H1 (cell line): ENCODE measurements around the gene LMAN1L. TPM values are rescaled to one million over a fixed set of nuclear protein-coding genes. Genes with fewer than 3 reads are reported as not detected.
A peak's percentile ranks its signal among the peaks of the same experiment; 100 is the strongest.

ENCODE experiments used
- CTCF ChIA-PET: fragments of 300-600 bp; sonication (Branson Sonifier 250); formaldehyde crosslinking; loops from one replicate; lab custom pipeline; 2021; ENCODE audit not compliant: partially characterized antibody; lab: Charles Lee
- POLR2A ChIA-PET: fragments of 300-600 bp; sonication (Branson Sonifier 250); formaldehyde crosslinking; loops from one replicate; lab custom pipeline; 2021; ENCODE audit warnings: inconsistent platforms; ENCODE audit not compliant: partially characterized antibody; lab: Charles Lee
- DNase-seq, 2 experiments: peaks; one replicate each; pipeline versions ENCODE4 v3.0.0 to v3.0.0-alpha.2; 2010 to 2022; ENCODE audit warnings: low spot score in 2 of 2, low read depth in 1 of 2, mixed read lengths in 1 of 2
- FAIRE-seq: peaks from 2 replicates; lab custom pipeline; 2011; peaks lifted over from hg19 to GRCh38; lab: Jason Lieb, UNC
- H2AFZ ChIP-seq: 2 replicates; pipeline ENCODE4 v1.8.1; 2012; ENCODE audit warnings: low read length, inconsistent platforms
- H2AK5ac ChIP-seq: 2 replicates; pipeline ENCODE4 v1.6.1; 2013; ENCODE audit warnings: low read depth, low read length
- H2BK120ac ChIP-seq: replicated peaks from 2 replicates; pipeline ENCODE3; 2013; ENCODE audit warnings: low read depth, low read length, inconsistent platforms
- H2BK12ac ChIP-seq: 2 replicates; pipeline ENCODE4 v1.6.1; 2013; ENCODE audit warnings: low read depth, low read length
- H2BK15ac ChIP-seq: 2 replicates; pipeline ENCODE4 v1.6.1; 2013; ENCODE audit warnings: low read length
- H2BK20ac ChIP-seq: 2 replicates; pipeline ENCODE4 v1.6.1; 2013; ENCODE audit warnings: low read length
- H2BK5ac ChIP-seq: 2 replicates; pipeline ENCODE4 v1.6.1; 2013; ENCODE audit warnings: low read depth, low read length
- H3K14ac ChIP-seq: 2 replicates; pipeline ENCODE4 v1.6.1; 2013; ENCODE audit warnings: inconsistent platforms; ENCODE audit not compliant: insufficient read length
- H3K18ac ChIP-seq: 2 replicates; pipeline ENCODE4 v1.6.1; 2013; ENCODE audit warnings: low read length; ENCODE audit errors: extremely low read depth
- H3K23ac ChIP-seq: 2 replicates; pipeline ENCODE4 v1.6.1; 2013; ENCODE audit warnings: inconsistent platforms; ENCODE audit not compliant: insufficient read length
- H3K23me2 ChIP-seq: 2 replicates; pipeline ENCODE4 v1.6.1; 2013; ENCODE audit warnings: low read depth, low read length
- H3K27ac ChIP-seq: 2 replicates; pipeline ENCODE4 v1.6.1; 2011; ENCODE audit warnings: low read depth, low read length, inconsistent platforms
- H3K27me3 ChIP-seq, 4 experiments: replicated peaks in 1 of 4; 1 replicate in 1 of 4; 2 replicates in 3 of 4; pipeline versions ENCODE4 v1.6.1 to v1.8.1; 2011 to 2013; ENCODE audit warnings: low read length in 3 of 4, mild to moderate bottlenecking in 3 of 4, inconsistent platforms in 2 of 4, mixed read lengths in 2 of 4, moderate library complexity in 1 of 4; ENCODE audit not compliant: control insufficient read depth in 3 of 4, insufficient read depth in 3 of 4; ENCODE audit errors: extremely low read depth in 1 of 4
- H3K36me3 ChIP-seq, 4 experiments: 2 replicates each; pipeline versions ENCODE4 v1.6.1 to v1.8.1; 2011 to 2013; ENCODE audit warnings: mild to moderate bottlenecking in 4 of 4, low read length in 3 of 4, moderate library complexity in 2 of 4, control low read depth in 1 of 4, inconsistent platforms in 1 of 4; ENCODE audit not compliant: insufficient read depth in 4 of 4, control insufficient read depth in 2 of 4
- H3K4ac ChIP-seq: replicated peaks from 2 replicates; pipeline ENCODE3; 2013; ENCODE audit warnings: low read length, low read depth, mixed read lengths, inconsistent platforms; ENCODE audit not compliant: insufficient read length
- H3K4me1 ChIP-seq, 4 experiments: replicated peaks in 1 of 4; 1 replicate in 1 of 4; 2 replicates in 3 of 4; pipeline versions ENCODE4 v1.6.1 to v1.8.1; 2011 to 2013; ENCODE audit warnings: low read length in 3 of 4, inconsistent platforms in 2 of 4, mixed read lengths in 1 of 4; ENCODE audit not compliant: insufficient read depth in 4 of 4, control insufficient read depth in 3 of 4
- H3K4me2 ChIP-seq, 2 experiments: 2 replicates each; pipeline versions ENCODE4 v1.6.1 to v1.8.1; 2011 to 2013; ENCODE audit warnings: low read depth in 2 of 2, low read length in 2 of 2, control low read depth in 1 of 2, inconsistent platforms in 1 of 2, mild to moderate bottlenecking in 1 of 2; ENCODE audit not compliant: insufficient read depth in 1 of 2
- H3K4me3 ChIP-seq, 4 experiments: fragments of 200-600, 300-600 bp in 1 of 4; sonication (generic), shearing (Covaris generic), sonication (Bioruptor Twin) in 1 of 4; 2 replicates each; pipeline versions ENCODE4 v1.5.1 to v1.8.1; 2011 to 2016; ENCODE audit warnings: low read length in 4 of 4, low read depth in 3 of 4, control low read depth in 2 of 4, inconsistent platforms in 2 of 4, mild to moderate bottlenecking in 2 of 4, mixed read lengths in 1 of 4, moderate library complexity in 1 of 4; ENCODE audit not compliant: insufficient read depth in 2 of 4; ENCODE audit errors: extremely low read depth in 1 of 4
- H3K56ac ChIP-seq: replicated peaks from 2 replicates; pipeline ENCODE3; 2013; ENCODE audit warnings: low read depth, mild to moderate bottlenecking, mixed read lengths, low read length, inconsistent platforms; ENCODE audit not compliant: insufficient read length
- H3K79me1 ChIP-seq: 2 replicates; pipeline ENCODE4 v1.6.1; 2013; ENCODE audit warnings: low read depth, low read length, control low read depth
- H3K79me2 ChIP-seq, 2 experiments: 2 replicates each; pipeline versions ENCODE4 v1.6.1 to v1.8.1; 2012 to 2013; ENCODE audit warnings: low read length in 2 of 2, mild to moderate bottlenecking in 2 of 2, inconsistent platforms in 1 of 2; ENCODE audit not compliant: insufficient read depth in 2 of 2, control insufficient read depth in 1 of 2
- H3K9ac ChIP-seq, 4 experiments: replicated peaks in 1 of 4; 1 replicate in 1 of 4; 2 replicates in 3 of 4; pipeline versions ENCODE4 v1.6.1 to v1.8.1; 2011 to 2013; ENCODE audit warnings: low read depth in 3 of 4, low read length in 3 of 4, control low read depth in 2 of 4, mild to moderate bottlenecking in 2 of 4, moderate library complexity in 2 of 4, inconsistent platforms in 1 of 4; ENCODE audit errors: extremely low read depth in 1 of 4
- H3K9me3 ChIP-seq, 2 experiments: 2 replicates each; pipeline versions ENCODE4 v1.6.1 to v1.8.1; 2012 to 2013; ENCODE audit warnings: mild to moderate bottlenecking in 2 of 2, moderate library complexity in 2 of 2, control low read depth in 1 of 2, inconsistent platforms in 1 of 2, low read depth in 1 of 2, low read length in 1 of 2, mixed read lengths in 1 of 2; ENCODE audit not compliant: insufficient read depth in 2 of 2
- H4K20me1 ChIP-seq, 2 experiments: replicated peaks in 1 of 2; 2 replicates each; pipeline versions ENCODE3 to v1.8.1; 2011 to 2013; ENCODE audit warnings: inconsistent platforms in 2 of 2, low read length in 2 of 2, mild to moderate bottlenecking in 1 of 2; ENCODE audit not compliant: insufficient read depth in 2 of 2, control insufficient read depth in 1 of 2
- H4K5ac ChIP-seq: 2 replicates; pipeline ENCODE4 v1.6.1; 2013; ENCODE audit warnings: low read length, low read depth, mixed read lengths, inconsistent platforms; ENCODE audit not compliant: insufficient read length
- H4K8ac ChIP-seq: 2 replicates; pipeline ENCODE4 v1.8.0; 2013; ENCODE audit warnings: mild to moderate bottlenecking, moderate library complexity, low read length, inconsistent platforms; ENCODE audit not compliant: insufficient read depth; ENCODE audit errors: extremely low read depth
- H4K91ac ChIP-seq: replicated peaks from 2 replicates; pipeline ENCODE3; 2013; ENCODE audit warnings: low read length, mixed read lengths, inconsistent platforms; ENCODE audit not compliant: insufficient read length
- BACH1 ChIP-seq: IDR thresholded peaks from 2 replicates; pipeline ENCODE4 v1.6.1; 2012; ENCODE audit warnings: low read length, improper control_type of control experiment
- CBX5 ChIP-seq: fragments of 300-800, 300-1000 bp; sonication (generic); IDR thresholded peaks from 2 replicates; pipeline ENCODE4 v1.7.1; 2016; ENCODE audit warnings: antibody characterized with exemption, low read length, low read depth
- CHD1 ChIP-seq: IDR thresholded peaks from 2 replicates; pipeline ENCODE4 v1.6.1; 2012; ENCODE audit warnings: low read depth, low read length, improper control_type of control experiment
- EZH2 ChIP-seq: fragments of 200-600 bp; sonication (generic); IDR thresholded peaks from 2 replicates; pipeline ENCODE4 v1.7.1; 2012; ENCODE audit warnings: low read depth, mild to moderate bottlenecking, moderate library complexity, low read length, inconsistent platforms; ENCODE audit not compliant: severe bottlenecking
- HDAC6 ChIP-seq: IDR thresholded peaks from one replicate; pipeline ENCODE4 v1.7.1; 2012; ENCODE audit warnings: low read depth, mild to moderate bottlenecking, inconsistent platforms, low read length, moderate library complexity
- POLR2AphosphoS5 ChIP-seq: IDR thresholded peaks from 2 replicates; pipeline ENCODE4 v1.6.1; 2011; ENCODE audit warnings: low read depth, low read length
- SIN3A ChIP-seq, 2 experiments: IDR thresholded peaks in 1 of 2; conservative IDR thresholded peaks in 1 of 2; 2 replicates each; pipeline ENCODE4 v1.6.1; 2011 to 2012; ENCODE audit warnings: low read length in 2 of 2, improper control_type of control experiment in 1 of 2, low read depth in 1 of 2, mild to moderate bottlenecking in 1 of 2
- SRF ChIP-seq: IDR thresholded peaks from 2 replicates; pipeline ENCODE4 v1.6.1; 2011; ENCODE audit warnings: mild to moderate bottlenecking, low read depth, low read length, moderate library complexity
- TEAD4 ChIP-seq: IDR thresholded peaks from 2 replicates; pipeline ENCODE4 v1.6.1; 2012; ENCODE audit warnings: low read depth, low read length, inconsistent platforms, mixed read lengths
- WGBS, 2 experiments: shearing (Covaris generic) in 1 of 2; methylation state at CpG; one replicate each; pipeline versions ENCODE4 v1.1.6 to v1.1.7; 2013 to 2015; ENCODE audit warnings: low lambda C conversion rate in 2 of 2, mixed read lengths in 2 of 2, inconsistent platforms in 1 of 2, low coverage in 1 of 2, missing lambda C conversion rate in 1 of 2; ENCODE audit not compliant: insufficient replicate concordance in 2 of 2, insufficient coverage in 1 of 2, insufficient read length in 1 of 2; ENCODE audit errors: extremely low coverage in 1 of 2, missing lambda C conversion rate in 1 of 2; 5-methylcytosine and 5-hydroxymethylcytosine counted together
- polyA plus RNA-seq, 7 experiments: library from polyadenylated mRNA; depleted of rRNA in 3 of 7; stranded (reverse) in 5 of 7; unstranded in 2 of 7; fragments of >200 nt in 5 of 7; fragments of 200-250 nt in 2 of 7; gene quantifications; 1 replicate in 5 of 7; 2 replicates in 1 of 7; 4 replicates in 1 of 7; pipeline versions ENCODE4 v1.2.1 to v1.2.3, GENCODE V29; 2011 to 2013; ENCODE audit warnings: missing spikeins in 2 of 7, mixed read lengths in 2 of 7
- total RNA-seq: library from RNA; stranded (reverse); fragmentation: NEBNext Ultra II Directional; extraction: Animal tissue kit (Norgen Biotek cat#: 25700); gene quantifications from 2 replicates; pipeline ENCODE4 v1.2.1, GENCODE V29; 2021

The LMAN1L gene
- total and polyA plus RNA-seq, 2 of the 8 experiments (the other 6 are each of a cell fraction or from before 2014, with no cell fraction given), result not detected

GRCh38 chr15:74809242-74809641 lies 3.4 kb upstream of the LMAN1L start:
- no peak overlapping the region for H3K23ac ChIP-seq
- H4K8ac ChIP-seq, result no peak overlapping the region
- no peak overlapping the region for H2BK15ac ChIP-seq
- POLR2A ChIA-PET, result interaction anchor here (0.6 to 2.8 kb wide), 6 partner anchors 9 to 179 kb away, joined by 3 to 10 read pairs (median 4); no protein-coding TSS in a partner anchor
- H3K4ac ChIP-seq, result no peak overlapping the region
- TF ChIP-seq EZH2 (no peak), TEAD4 (no peak), SRF (no peak), SIN3A (conservative IDR thresholded peaks at IDR 0.05 in 1 of 2, IDR thresholded peaks at IDR 0.05 in 1 of 2; ENCODE audit: low read depth in 1 of 2, low read length in 2 of 2) (no peak), POLR2AphosphoS5 (no peak), BACH1 (no peak), HDAC6 (no peak), CHD1 (no peak), CBX5 (no peak)
- H3K9me3 ChIP-seq, result no peaks in the 10 kb centered on the region
- H4K5ac ChIP-seq, result no peak overlapping the region
- 0 out of 2 replicates have a peak overlapping the region, but pooled peaks have one; percentile 24 for H2BK5ac ChIP-seq
- 0 out of 2 replicates have a peak overlapping the region, but pooled peaks have one; percentile 68 for H2BK12ac ChIP-seq
- H4K91ac ChIP-seq, result no peak overlapping the region
- peak overlapping the region; percentile 35; the same call in 1 of the 2 replicates for H3K27ac ChIP-seq
- no peak overlapping the region for H2BK120ac ChIP-seq
- H3K23me2 ChIP-seq, result no peaks in the 10 kb centered on the region
- WGBS, 2 experiments, result no CpG with 5 or more reads among the region's 5 CpGs
- H3K18ac ChIP-seq, result 0 out of 2 replicates have a peak overlapping the region, but pooled peaks have one; percentile 71
- FAIRE-seq, result no peak
- H3K14ac ChIP-seq, result no peak overlapping the region
- H3K4me2 ChIP-seq, result no peak overlapping the region
- H3K27me3 ChIP-seq, result no peaks in the 10 kb centered on the region
- H3K4me1 ChIP-seq, result peaks cover 0 to 2% (median 1%) of the 10 kb centered on the region in 4 experiments; a peak in 2 of 7 replicates
- no peak overlapping the region for H2AK5ac ChIP-seq
- H4K20me1 ChIP-seq, result no peaks in the 10 kb centered on the region
- H2AFZ ChIP-seq, result no peak overlapping the region
- no peak overlapping the region for H3K9ac ChIP-seq
- no peak for DNase-seq
- no peaks in the 10 kb centered on the region for H3K36me3 ChIP-seq
- no peak overlapping the region for H3K56ac ChIP-seq
- CTCF ChIA-PET, result interaction anchor here (0.7 to 10.2 kb wide), 17 partner anchors 9 to 335 kb away, joined by 3 to 113 read pairs (median 7); partner anchors contain the start of gene CPLX3
- no peak overlapping the region for H3K4me3 ChIP-seq
- no peaks in the 10 kb centered on the region for H3K79me2 ChIP-seq
- no peak overlapping the region for H2BK20ac ChIP-seq
- no peaks in the 10 kb centered on the region for H3K79me1 ChIP-seq
